TTC549 (cell line): ENCODE measurements around the gene SNRPB.
"Not testable (repeated sequence)": the region's sequence is repeated elsewhere in the genome, so short reads cannot be mapped to it uniquely, and the experiment has no call there.

Experiments used
- FAIRE-seq: peaks from 2 replicates; lab custom pipeline; 2012; peaks lifted over from hg19 to GRCh38; lab: Jason Lieb, UNC

Gene SNRPB

DNA sequence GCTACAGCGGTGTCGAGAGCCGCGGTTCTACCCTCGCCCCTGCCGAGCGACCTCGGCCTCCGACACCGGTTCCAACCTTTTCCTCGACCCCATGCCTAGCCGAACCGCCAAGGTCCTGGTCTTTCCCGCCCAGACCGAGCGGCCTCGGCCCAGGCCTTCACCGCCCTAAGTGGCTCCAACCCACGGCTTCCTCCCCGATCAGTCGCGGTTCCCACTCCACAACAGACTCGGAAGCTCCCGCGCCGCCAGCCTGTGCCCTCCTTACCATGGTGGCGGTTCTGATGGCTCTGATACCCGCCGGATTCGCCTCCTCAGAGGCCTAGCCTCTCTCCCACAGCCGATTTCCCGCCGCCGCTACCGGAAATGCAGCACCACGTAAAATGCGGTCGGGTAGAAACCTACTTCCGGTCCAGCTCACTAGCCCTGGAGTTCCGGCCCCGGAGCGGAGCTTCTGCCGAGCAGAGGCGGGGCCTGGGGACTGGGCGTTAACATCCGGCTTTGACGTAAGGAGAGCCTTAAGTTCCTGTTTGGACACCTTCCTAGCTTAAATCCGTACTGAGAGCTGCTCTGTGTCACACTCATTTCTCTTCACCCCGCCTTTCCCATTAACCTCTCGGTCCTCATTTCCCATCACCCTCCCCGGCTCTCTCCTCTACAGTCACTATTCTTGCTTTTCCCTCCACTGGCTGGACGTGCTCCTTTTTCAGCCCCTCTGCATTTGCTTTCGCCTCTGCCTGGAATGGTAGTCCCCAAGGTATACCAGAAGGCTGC, at the start of gene SNRPB:
SNRPB (minus strand) TSS at position 367 of the 771 bp plus-strand sequence; CDS start at position 268, 99 bp downstream.
- peak; percentile 83 for FAIRE-seq

DNA sequence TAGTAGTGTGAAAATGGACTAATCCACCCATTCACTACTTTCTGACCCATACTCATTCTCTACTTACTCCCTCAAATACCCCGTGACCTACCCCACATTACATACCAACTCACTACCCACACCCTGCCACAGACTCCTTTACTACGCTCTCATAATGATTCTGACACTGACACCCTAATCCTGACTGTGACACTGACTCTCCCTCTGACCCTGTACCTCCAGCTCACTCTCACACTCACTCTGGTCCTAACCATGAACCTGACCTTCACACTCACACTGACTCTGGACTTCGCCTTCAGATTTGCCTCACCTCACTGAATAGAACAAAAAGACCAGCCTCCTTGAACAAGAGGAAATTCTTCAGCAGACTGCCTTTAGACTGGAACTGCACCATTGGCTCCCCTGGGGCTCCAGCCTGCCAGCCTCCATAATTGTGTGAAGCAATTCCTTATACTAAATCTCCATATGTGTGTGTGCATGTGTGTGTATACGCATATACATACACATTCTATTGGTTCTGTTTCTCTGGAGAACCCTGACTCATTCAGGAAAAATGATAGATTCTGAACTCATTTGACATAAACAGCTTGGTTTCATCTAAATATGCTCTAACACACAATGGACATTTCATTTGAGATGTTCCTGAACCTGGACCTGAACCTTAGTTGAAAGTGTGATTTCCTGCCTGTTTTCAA, 48.7 kb upstream of the SNRPB start:
- FAIRE-seq: no peak

DNA sequence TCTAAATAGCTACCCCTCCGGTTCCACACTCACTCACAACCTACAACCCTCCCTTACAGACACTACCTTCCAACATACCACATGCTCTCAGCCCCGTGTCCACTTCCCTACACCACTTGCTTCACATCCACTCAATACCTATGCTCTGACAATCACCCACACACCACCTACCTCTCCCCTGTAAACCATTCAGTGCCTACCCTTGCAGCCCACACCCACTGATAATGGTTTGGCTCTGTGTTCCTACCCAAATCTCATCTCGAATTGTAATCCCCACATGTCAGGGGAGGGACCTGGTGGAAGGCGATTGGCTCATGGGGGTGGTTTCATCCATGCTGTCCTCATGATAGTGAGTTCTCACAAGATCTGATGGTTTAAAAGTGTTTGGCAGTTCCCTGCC, 48.0 kb upstream of the SNRPB start:
- FAIRE-seq: no peak

DNA sequence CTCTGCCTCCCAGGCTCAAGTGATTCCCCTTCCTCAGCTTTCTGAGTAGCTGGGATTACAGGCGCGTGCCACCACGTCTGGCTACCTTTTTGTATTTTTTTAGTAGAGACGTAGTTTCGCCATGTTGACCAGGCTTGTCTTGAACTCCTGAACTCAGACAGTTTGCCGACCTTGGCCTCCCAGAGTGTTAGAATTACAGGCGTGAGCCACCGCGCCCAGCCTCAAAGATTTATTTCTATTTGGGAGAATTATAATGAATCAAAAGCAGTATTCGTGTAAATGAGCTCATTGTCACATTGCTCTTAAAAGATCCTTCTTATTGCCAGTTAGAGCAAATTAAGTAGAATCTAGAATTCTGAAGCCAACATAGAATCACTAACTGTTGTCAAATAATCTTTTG, 47.5 kb upstream of the SNRPB start:
- no peak for FAIRE-seq

DNA sequence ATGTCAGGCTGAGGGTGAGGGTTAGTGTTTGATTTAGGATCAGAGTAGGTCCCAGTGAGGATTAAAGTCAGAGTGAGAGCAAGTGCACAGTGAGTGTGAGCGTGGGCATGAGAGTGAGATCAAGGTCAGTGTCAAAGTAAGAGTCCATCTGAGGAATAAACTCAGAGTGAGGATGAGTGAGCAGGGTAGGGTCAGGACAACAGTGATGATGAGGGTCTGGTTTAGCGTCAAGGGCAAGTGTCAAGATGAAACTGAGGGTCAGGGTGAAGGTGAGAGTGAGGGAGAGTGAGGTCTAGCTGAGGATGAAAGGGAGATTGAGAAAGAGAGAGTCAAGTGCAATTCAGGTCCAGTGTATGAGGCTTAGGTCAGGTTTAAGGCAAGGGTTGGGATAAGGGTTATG, 45.8 kb upstream of the SNRPB start:
- no peak for FAIRE-seq

DNA sequence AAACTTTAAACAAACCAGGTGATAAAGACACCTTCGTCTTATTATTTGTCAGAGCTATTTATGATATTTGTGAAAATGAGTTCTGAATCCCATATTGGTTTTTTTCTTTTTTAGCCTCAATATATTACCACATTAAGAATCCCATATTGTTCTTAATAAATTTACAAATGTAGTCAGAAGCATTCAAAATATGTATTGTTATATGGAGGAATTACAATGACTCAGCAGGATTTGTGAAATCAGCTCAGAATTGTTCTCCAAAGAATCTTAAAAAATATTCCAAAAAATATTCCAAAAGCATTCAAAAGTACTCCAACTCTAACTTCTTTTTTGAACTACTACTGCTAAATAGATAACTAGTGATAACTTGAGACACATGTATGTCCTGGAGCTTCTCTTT, 44.6 kb upstream of the SNRPB start:
- FAIRE-seq: no peak

DNA sequence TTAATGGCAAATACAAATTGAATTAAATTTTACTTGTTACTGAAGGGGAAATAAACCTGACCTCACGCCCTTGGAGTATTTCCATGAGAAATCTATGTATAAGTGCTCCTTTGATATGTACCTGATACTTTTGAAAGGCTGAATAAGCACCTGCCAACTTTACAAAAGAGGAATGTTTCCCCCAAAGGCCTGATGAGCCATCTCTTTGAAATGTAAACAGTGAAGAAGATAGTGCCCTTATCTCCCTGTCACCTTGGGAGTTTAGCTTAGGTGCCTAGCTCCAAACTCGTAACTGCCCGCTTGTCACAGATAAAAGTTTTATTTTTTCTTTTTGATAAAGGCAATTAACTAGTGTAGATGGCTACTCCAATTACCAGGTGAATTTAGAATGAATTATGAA, 39.2 kb upstream of the SNRPB start:
- FAIRE-seq: no peak

DNA sequence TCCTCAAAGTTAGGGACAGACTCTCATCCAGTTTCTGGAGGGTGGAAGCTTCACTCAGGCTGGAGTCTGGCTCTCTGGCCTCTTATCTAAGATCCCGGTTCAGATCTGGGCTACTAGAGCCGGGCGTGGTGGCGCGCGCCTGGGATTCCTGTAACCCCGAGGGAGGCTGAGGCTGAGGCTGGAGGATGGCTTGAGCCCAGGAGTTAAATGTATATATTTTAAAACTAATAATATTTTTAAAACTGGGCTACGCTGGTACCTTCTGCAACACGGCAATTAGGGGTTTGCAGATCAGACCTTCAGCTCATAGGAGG, 38.8 kb upstream of the SNRPB start:
- FAIRE-seq: no peak

DNA sequence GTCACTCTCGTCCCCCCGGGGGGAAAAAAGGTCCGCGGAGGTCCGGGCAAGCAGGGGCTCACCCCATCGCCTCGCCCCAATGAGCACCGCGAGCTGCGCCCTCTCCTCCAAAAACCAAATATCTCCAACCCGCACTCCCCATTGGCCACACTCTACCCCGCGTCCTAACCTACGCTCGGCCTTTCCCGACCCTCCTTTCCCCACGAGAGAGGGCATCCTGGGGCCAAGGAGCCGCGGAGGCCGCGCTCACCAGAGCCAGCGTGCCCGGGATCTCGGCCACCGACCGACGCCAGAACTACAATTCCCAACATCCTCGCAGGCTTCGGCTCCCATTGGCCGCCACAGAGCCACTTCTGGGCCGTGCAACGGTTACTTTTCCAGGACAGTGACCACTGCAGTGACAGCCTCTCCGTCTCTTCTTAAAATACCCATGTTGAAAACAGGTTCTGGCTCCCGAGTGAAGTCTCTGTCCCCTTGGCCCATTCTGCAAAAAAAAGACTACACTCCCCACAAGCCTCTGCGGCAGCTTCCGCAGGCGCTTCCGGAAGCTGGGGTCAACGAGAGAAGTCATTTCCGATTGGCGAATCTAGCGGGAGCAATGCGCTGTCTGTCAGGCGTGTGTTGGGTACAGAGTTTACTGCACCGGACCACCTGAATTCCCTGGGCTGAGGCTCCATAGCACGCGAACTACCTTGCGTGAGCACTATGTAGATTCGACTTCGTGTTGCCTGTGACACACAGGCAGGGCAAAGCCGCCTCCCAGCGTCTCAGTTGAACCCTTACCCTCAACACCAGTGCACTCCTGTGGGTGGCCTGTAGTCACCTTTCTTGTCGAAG, 38.3 kb upstream of the SNRPB start, which contains the start of gene ZNF343:
ZNF343 (minus strand) TSS at position 285 of the 837 bp plus-strand sequence. CDS start 15,020 bp downstream, outside the sequence.
- FAIRE-seq: no peak

DNA sequence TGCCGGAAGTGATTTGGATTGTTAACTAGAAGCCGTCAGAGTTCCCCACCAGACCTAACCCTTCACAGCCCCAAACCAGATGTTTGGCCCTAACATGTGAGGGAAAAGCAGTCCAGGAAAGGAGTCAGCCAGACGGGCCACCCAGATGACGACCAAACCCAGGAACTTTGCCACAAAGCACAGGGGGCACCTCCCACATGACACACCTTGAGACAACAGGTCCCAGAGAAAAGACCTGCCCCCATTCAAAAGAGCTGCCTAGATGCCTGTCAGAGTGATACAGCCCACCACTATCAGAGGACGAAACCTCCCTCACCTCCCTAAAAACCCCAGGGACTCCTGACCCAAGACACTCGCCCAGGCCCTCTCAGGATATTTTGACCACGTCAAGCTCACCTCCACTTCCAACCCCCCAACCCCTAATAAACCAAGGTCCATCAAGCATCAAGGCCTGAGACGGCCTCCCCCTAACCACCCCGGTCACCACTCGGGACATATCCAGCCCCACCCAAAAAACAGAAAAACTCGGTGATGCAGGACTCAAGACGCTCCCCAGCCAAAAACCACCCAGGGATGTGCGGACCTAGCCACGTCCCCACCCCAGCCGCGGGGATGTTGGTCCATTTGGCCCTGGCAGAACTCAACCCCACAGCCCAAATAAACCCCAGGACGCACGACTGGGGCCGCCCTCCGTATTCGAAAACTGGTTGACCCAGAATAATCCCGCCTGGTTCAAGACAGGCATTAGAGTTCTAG, 37.5 kb upstream of the SNRPB start:
- no peak for FAIRE-seq

DNA sequence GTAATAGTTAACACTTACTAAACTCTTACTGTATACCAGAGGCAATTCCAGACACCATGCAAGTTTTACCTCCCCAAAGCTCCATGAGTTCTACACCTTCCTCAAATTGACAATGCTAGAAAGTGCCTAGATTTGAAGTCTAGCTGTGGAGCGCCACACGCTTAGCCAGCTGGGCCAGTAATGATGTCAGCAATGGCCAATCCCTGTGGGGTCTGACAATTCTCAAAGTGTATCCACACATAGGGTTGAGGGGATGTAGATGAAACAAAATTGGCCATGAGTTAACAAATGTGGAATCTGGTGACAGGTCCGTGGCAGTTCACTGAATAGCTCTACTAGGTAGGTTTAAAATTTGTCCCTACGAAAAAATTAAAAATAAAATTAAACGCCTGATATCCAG, 36.9 kb upstream of the SNRPB start:
- FAIRE-seq: no peak

DNA sequence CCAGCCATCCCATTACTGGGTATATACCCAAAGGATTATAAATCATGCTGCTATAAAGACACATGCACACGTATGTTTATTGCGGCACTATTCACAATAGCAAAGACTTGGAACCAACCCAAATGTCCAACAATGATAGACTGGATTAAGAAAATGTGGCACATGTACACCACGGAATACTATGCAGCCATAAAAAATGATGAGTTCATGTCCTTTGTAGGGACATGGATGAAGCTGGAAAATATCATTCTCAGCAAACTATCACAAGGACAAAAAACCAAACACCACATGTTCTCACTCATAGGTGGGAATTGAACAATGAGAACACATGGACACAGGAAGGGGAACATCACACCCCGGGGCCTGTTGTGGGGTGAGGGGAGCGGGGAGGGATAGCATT, 35.8 kb upstream of the SNRPB start:
- FAIRE-seq: not testable (repeated sequence)

DNA sequence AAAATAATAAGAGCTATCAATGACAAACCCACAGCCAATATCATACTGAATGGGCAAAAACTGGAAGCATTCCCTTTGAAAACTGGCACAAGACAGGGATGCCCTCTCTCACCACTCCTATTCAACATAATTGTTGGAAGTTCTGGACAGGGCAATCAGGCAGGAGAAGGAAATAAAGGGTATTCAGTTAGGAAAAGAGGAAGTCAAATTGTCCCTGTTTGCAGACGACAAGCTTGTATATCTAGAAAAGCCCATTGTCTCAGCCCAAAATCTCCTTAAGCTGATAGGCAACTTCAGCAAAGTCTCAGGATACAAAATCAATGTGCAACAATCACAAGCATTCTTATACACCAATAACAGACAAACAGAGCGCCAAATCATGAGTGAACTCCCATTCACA, 34.2 kb upstream of the SNRPB start:
- FAIRE-seq: not testable (repeated sequence)

DNA sequence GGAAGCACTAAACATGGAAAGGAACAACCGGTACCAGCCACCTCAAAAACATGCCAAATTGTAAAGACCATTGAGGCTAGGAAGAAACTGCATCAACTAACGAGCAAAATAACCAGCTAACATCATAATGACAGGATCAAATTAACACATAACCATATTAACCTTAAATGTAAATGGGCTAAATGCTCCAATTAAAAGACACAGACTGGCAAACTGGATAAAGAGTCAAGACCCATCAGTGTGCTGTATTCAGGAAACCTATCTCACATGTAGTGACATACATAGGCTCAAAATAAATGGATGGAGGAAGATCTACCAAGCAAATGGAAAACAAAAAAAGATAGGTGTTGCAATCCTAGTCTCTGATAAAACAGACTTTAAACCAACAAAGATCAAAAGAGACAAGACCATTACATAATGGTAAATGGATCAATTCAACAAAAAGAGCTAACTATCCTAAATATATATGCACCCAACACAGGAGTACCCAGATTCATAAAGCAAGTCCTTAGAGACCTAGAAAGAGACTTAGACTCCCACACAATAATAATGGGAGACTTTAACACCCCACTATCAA, 32.3 kb upstream of the SNRPB start:
- not testable (repeated sequence) for FAIRE-seq

DNA sequence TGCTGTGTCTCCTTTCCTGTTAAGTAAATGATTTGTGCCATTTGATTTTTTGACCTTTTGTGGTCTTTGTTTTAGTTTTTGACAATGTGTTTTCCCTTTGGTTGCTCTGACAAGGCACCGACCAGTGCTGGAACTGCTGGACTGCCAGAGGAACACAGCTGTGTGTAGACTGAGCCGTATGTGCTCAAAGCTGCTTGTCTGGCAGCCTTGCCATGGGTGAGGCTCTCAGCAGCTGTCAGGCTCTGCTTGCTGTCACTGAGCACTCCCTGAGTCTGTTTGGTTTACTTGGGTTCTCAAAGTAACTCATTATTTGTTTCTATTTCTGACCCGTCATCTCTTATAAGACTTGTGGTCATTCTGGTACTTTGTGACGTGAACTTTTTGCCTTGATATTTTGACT, 15.1 kb upstream of the SNRPB start:
- no peak for FAIRE-seq

DNA sequence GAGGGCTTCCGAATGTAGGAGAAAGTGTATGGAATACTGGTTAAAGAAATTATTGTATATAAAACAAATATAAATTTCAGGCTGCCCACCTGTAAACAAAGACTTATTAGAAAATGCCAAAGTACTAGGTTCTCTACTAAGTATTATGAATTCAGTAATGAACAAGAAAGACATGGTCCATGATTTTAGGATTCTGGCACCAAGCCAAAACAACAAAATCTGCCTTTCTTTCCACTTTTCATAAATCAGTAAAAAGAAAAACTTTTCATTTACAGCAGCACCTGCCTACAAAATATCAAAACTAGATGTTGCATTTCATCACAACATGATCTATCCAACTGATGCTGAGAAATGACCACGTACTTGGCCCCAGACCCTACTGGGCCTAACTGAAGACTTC, 14.5 kb upstream of the SNRPB start:
- FAIRE-seq: no peak

DNA sequence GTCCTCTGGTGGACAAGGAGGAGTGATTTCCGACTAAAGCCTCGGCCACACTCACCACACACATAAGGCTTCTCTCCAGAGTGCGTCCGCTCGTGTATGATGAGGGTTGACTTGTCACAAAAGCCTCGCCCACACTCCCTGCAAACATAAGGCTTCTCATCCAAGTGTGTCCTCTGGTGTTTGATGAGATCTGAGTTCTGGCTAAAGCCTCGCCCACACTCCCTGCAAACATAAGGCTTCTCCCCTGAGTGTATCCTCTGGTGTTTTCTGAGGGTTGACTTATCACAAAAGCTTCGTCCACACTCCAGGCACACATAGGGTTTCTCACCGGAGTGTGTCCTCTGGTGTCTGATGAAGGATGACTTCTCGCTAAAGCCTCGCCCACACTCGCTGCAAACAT, 12.9 kb upstream of the SNRPB start:
- FAIRE-seq: no peak

DNA sequence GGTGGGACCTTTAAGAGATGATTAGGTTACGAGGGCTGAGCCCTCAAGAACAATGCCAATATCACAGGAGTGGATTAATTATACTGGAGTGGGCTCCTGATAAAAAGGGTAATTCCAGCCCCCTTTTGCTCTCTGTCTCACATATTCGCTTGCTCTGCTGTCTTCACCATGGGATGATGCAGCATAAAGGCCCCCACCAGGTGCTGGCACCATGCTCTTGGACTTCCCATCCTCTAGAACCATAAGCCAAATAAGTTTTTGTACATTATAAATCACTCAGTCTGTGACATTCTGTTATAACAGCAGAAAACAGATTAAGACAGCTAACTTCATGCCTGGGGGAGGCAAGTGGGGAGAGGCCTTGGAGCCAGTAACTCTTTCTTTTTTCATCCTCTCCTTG, 9.8 kb upstream of the SNRPB start:
- FAIRE-seq: no peak

DNA sequence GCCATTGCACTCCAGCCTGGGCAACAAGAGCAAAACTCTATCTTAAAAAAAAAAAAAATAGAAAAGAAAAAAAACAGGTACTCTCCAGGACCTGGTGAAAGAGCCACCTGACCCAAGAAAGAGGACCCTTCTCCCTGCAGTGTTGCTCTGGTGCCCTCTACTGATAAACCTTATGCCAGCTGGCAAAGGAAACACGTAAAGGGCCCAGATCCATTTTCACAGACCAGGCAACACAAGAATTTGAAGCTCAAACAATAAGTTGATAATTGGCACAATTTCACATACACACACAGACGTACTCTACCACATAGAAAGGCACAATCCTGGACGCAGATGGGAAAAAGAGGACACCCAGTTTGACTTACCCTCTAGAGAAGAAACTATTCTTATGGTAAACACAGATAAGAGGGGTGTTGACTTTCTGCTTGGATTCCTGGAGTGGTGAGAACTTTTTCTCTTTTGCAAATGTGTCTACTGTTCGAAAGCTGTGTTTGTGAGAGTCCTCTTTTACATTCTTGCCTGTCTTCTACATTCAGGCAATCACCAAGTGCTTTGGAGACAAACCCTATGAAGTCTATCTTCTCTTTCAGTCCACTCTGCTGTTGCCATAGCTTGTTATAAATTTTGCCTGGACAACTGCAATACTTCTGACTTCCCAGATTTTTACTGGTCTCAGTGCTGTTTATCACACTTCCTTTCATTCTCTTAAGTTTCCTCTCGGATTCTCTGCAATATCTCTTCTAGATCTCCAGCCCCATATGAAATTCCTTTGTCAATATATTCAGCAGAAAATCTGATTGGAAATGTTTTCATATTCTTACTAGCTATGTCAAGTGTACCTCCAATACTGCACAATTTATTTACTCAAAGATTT, 6.4 kb upstream of the SNRPB start:
- FAIRE-seq: no peak

DNA sequence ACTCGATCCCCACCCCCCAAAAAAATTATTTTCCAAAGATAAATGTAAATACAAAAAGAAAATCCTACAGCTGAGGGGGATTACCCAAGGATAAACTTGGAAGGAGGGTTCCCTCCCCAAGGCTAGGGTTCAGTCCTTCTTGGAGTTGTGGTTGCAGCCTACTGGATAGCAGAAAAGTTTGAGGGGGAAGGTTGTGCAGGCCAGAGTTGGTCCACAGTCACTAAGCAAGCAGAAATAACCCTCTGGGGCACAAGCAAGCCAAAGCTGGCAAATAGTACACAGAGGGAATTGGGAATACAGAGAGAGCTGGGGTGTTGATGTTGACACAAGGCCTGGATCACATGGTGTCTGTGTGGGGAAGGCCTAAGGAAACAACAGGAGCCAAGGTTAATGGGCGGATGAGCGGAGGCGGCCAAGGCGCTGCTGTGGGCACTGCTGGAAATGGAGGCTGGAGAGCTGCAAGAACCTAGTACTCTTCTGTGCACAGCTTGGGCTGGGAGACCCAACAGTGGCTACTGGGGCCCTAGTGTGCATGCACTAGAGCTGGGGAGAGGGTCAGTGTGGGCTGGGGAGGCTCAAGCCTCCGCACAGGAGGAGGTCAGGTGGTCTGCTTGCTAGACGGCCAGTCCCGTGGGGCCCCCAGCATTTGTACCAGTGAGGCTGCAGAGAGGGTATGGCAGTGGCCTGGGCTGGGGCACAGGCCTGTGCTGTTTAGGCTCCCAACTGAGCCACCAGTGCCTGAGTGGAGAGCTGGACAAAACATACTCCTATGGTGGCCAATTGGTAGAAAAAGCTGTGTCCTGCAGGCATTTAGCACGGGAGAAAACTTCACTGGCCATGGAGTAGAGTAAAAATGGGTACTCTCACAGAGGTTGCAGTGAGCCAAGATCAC, 5.5 kb upstream of the SNRPB start:
- no peak for FAIRE-seq
